SK-N-MC (cell line): ENCODE data around the gene LRP4.
A peak's percentile ranks its signal among the peaks of the same experiment; 100 is the strongest.

Experiments
- DNase-seq: peaks from one replicate; pipeline ENCODE4 v3.0.0-alpha.2; 2011; ENCODE audit warnings: low read depth, low spot score
- H3K27ac ChIP-seq: fragments of 200-600 bp; sonication (generic); 2 replicates; pipeline ENCODE4 v1.5.1; 2016; ENCODE audit warnings: mixed run types
- H3K36me3 ChIP-seq: fragments of 200-600 bp; sonication (generic); 2 replicates; pipeline ENCODE4 v1.6.1; 2017; ENCODE audit warnings: antibody characterized with exemption, low read length, mixed read lengths; ENCODE audit not compliant: insufficient read depth
- H3K4me3 ChIP-seq: fragments of 200-600 bp; sonication (generic); 2 replicates; pipeline ENCODE4 v1.5.1; 2016
- H3K9ac ChIP-seq: fragments of 200-600 bp; sonication (generic); 2 replicates; pipeline ENCODE4 v1.8.0; 2017; ENCODE audit warnings: mixed run types, mixed read lengths; ENCODE audit not compliant: insufficient read length
- H3K9me3 ChIP-seq: fragments of 200-600 bp; sonication (generic); 2 replicates; pipeline ENCODE4 v1.6.1; 2017; ENCODE audit warnings: low read depth, mild to moderate bottlenecking, antibody characterized with exemption, low read length, moderate library complexity, mixed read lengths
- EZH2 ChIP-seq: fragments of 200-600 bp; sonication (generic); IDR thresholded peaks from one replicate; pipeline ENCODE4 v1.6.1; 2017; ENCODE audit warnings: antibody characterized with exemption
- FOXP2 ChIP-seq: optimal IDR thresholded peaks from 2 replicates; pipeline ENCODE3; 2011; ENCODE audit warnings: mild to moderate bottlenecking, moderate library complexity; ENCODE audit not compliant: insufficient read depth; ENCODE audit errors: extremely low read length, control extremely low read depth
- POLR2AphosphoS5 ChIP-seq: IDR thresholded peaks from 2 replicates; pipeline ENCODE4 v1.6.1; 2012; ENCODE audit warnings: mild to moderate bottlenecking, low read depth, low read length, borderline replicate concordance

Gene LRP4

GRCh38 chr11:46855863-46856262, 62.5 kb downstream of the LRP4 start:
- TF ChIP-seq FOXP2 (no peak), EZH2 (no peak), POLR2AphosphoS5 (no peak)
- no peak overlapping the region for H3K27ac ChIP-seq
- H3K9me3 ChIP-seq, result no peaks in the 10 kb centered on the region
- peaks cover 14% of the 10 kb centered on the region; the same call in 1 of the 2 replicates for H3K36me3 ChIP-seq
- H3K4me3 ChIP-seq, result no peak overlapping the region
- DNase-seq, result no peak
- no peak overlapping the region for H3K9ac ChIP-seq

GRCh38 chr11:46855167-46855566, 63.2 kb downstream of the LRP4 start:
- H3K9ac ChIP-seq, result no peak overlapping the region

GRCh38 chr11:46850829-46851380, 67.4 kb downstream of the LRP4 start:
- no peak for TF ChIP-seq EZH2
- no peak for TF ChIP-seq POLR2AphosphoS5
- TF ChIP-seq FOXP2, result no peak
- no peak overlapping the region for H3K9ac ChIP-seq
- no peak for DNase-seq
- H3K36me3 ChIP-seq, result no peaks in the 10 kb centered on the region
- H3K27ac ChIP-seq, result no peak overlapping the region
- H3K4me3 ChIP-seq, result no peak overlapping the region
- no peaks in the 10 kb centered on the region for H3K9me3 ChIP-seq

More at GRCh38 chr11:46855167-46855566, 63.2 kb downstream of the LRP4 start:
- no peak for DNase-seq
- H3K4me3 ChIP-seq, result no peak overlapping the region
- no peak overlapping the region for H3K27ac ChIP-seq
- H3K36me3 ChIP-seq, result peaks cover 14% of the 10 kb centered on the region; the same call in 1 of the 2 replicates
- no peak for TF ChIP-seq POLR2AphosphoS5
- TF ChIP-seq EZH2, result no peak
- no peak for TF ChIP-seq FOXP2
- H3K9me3 ChIP-seq, result no peaks in the 10 kb centered on the region

GRCh38 chr11:46849631-46850030, 68.7 kb downstream of the LRP4 start:
- Histone ChIP-seq H3K4me3 (no peak overlapping the region), H3K36me3 (no peaks in the 10 kb centered on the region), H3K9ac (no peak overlapping the region), H3K9me3 (no peaks in the 10 kb centered on the region), H3K27ac (no peak overlapping the region)
- TF ChIP-seq POLR2AphosphoS5, result no peak
- TF ChIP-seq EZH2, result no peak
- TF ChIP-seq FOXP2, result no peak
- DNase-seq, result no peak

GRCh38 chr11:46846510-46846830, 71.9 kb downstream of the LRP4 start:
- no peak for TF ChIP-seq POLR2AphosphoS5
- no peak for TF ChIP-seq FOXP2
- no peak for TF ChIP-seq EZH2
- Histone ChIP-seq H3K4me3 (peak overlapping the region; percentile 89), H3K27ac (no peak overlapping the region)

GRCh38 chr11:46845740-46846509, 72.4 kb downstream of the LRP4 start, which contains the start of gene CKAP5:
Gene CKAP5, minus strand, starts transcription at chr11:46846280. Its CDS starts 25,049 bp downstream, at chr11:46821231.
- H3K4me3 ChIP-seq, result peak within 1 kb of the TSS; percentile 89
- H3K27ac ChIP-seq, result peak within 1 kb of the TSS; percentile 70; the same call in 1 of the 2 replicates
- no peaks in the 10 kb centered on the region for H3K9me3 ChIP-seq
- peaks cover 8% of the 10 kb centered on the region; the same call in 1 of the 2 replicates for H3K36me3 ChIP-seq
- TF ChIP-seq EZH2 (no peak), POLR2AphosphoS5 (peak; percentile 95)
- DNase-seq, result peak; percentile 24
- H3K9ac ChIP-seq, result peak within 1 kb of the TSS; percentile 95

More at GRCh38 chr11:46846510-46846830, 71.9 kb downstream of the LRP4 start:
- peak overlapping the region; percentile 95 for H3K9ac ChIP-seq
- DNase-seq, result no peak
- no peaks in the 10 kb centered on the region for H3K9me3 ChIP-seq
- peaks cover 6% of the 10 kb centered on the region; the same call in 1 of the 2 replicates for H3K36me3 ChIP-seq

- Histone ChIP-seq H3K27ac (no peak overlapping the region), H3K9ac (peak overlapping the region; percentile 95), H3K9me3 (no peaks in the 10 kb centered on the region)
Observed at GRCh38 chr11:46845440-46845739, 73.0 kb downstream of the LRP4 start.

GRCh38 chr11:46840116-46840515, 78.2 kb downstream of the LRP4 start:
- Histone ChIP-seq H3K4me3 (no peak overlapping the region), H3K9me3 (no peaks in the 10 kb centered on the region), H3K27ac (no peak overlapping the region), H3K36me3 (peaks cover 34% of the 10 kb centered on the region), H3K9ac (no peak overlapping the region)
- no peak for TF ChIP-seq POLR2AphosphoS5
- no peak for TF ChIP-seq FOXP2
- no peak for TF ChIP-seq EZH2
- no peak for DNase-seq

More at GRCh38 chr11:46845440-46845739, 73.0 kb downstream of the LRP4 start:
- Histone ChIP-seq H3K4me3 (peak overlapping the region; percentile 89), H3K36me3 (peaks cover 12% of the 10 kb centered on the region)
- TF ChIP-seq POLR2AphosphoS5, result no peak
- TF ChIP-seq FOXP2, result no peak
- no peak for TF ChIP-seq EZH2
- no peak for DNase-seq
